Adrenal gland (tissue), 12 donors: ENCODE results near the gene HINT3. TPM values are rescaled to one million over a fixed set of nuclear protein-coding genes. Genes with fewer than 3 reads are reported as not detected.
"Not testable (repeated sequence)": the region's sequence is repeated elsewhere in the genome, so short reads cannot be mapped to it uniquely, and the experiment has no call there.

Experiments
- DNase-seq, 7 donors: peaks; one replicate each; pipeline ENCODE4 v3.0.0-alpha.2; 2019 to 2020
- H3K27ac ChIP-seq, 5 donors: fragments of 200-600 bp; sonication (generic) in 4 of 5; 1 replicate in 3 of 5; 2 replicates in 2 of 5; pipeline versions ENCODE4 v1.5.1 to v1.8.0; 2016 to 2020; ENCODE audit warnings: mild to moderate bottlenecking in 1 of 5
- H3K27me3 ChIP-seq: fragments of 200-600 bp; 2 replicates; pipeline ENCODE4 v1.8.0; 2021
- H3K36me3 ChIP-seq, 2 donors: fragments of 200-600 bp; replicated peaks in 1 of 2; 1 replicate in 1 of 2; 2 replicates in 1 of 2; pipeline versions ENCODE4 v1.5.1 to v1.8.0; 2018 to 2022
- H3K4me1 ChIP-seq, 2 donors: fragments of 200-600 bp; replicated peaks in 1 of 2; 1 replicate in 1 of 2; 2 replicates in 1 of 2; pipeline versions ENCODE4 v1.5.1 to v1.8.0; 2018 to 2021
- H3K4me3 ChIP-seq, 4 donors: fragments of 200-600 bp; sonication (generic) in 3 of 4; one replicate each; pipeline ENCODE4 v1.5.1; 2016 to 2018
- H3K9me3 ChIP-seq, 3 donors: fragments of 200-600 bp; sonication (generic) in 1 of 3; replicated peaks in 1 of 3; 1 replicate in 2 of 3; 2 replicates in 1 of 3; pipeline versions ENCODE4 v1.5.1 to v1.8.0; 2016 to 2021
- CTCF ChIP-seq, 6 experiments: fragments of 450-650 bp in 4 of 6; fragments of 200-600 bp in 2 of 6; sonication (generic) in 1 of 6; IDR thresholded peaks; 1 replicate in 5 of 6; 2 replicates in 1 of 6; pipeline versions ENCODE4 v1.5.1 to v1.8.0; 2016 to 2021; ENCODE audit warnings: antibody characterized with exemption in 6 of 6, mild to moderate bottlenecking in 2 of 6, moderate library complexity in 1 of 6
- POLR2A ChIP-seq, 2 donors: fragments of 450-650 bp; IDR thresholded peaks; one replicate each; pipeline ENCODE4 v1.6.1; 2017; ENCODE audit warnings: antibody characterized with exemption in 2 of 2, mild to moderate bottlenecking in 2 of 2, moderate library complexity in 1 of 2
- WGBS, 4 donors: extraction: QIAGEN DNeasy Blood & Tissue Kit in 2 of 4; methylation state at CpG; one replicate each; pipeline versions ENCODE4 v1.1.5 to v1.1.7; 2013 to 2017; 5-methylcytosine and 5-hydroxymethylcytosine counted together
- intact Hi-C, 2 donors: fragments of 100-400 bp; cut with DNase I; formaldehyde crosslinking; loops; one replicate each; pipeline versions ENCODE4 v1.14.1 to v1.15.0; 2022 to 2023
- polyA plus RNA-seq, 3 donors: library from polyadenylated mRNA; stranded (reverse); fragments of 200-250 nt in 2 of 3; fragments of 350-450 nt in 1 of 3; fragmentation: Illumina TruSeq in 1 of 3; extraction: RNeasy Lipid Tissue Mini Kit (QIAGEN cat#74804) in 1 of 3; gene quantifications; one replicate each; pipeline ENCODE4 v1.2.3, GENCODE V29; 2013 to 2014
- small RNA-seq, 2 donors: library from RNA; depleted of rRNA; stranded (forward); fragments of <200 nt; gene quantifications; one replicate each; pipeline ENCODE3, GENCODE V24; 2016
- total RNA-seq, 9 donors: library from RNA; depleted of rRNA in 4 of 9; stranded (reverse); fragments of >200 nt in 4 of 9; fragments of 120-200 nt in 1 of 9; fragmentation: NEBNext Ultra II Directional in 1 of 9; extraction: Animal tissue kit (Norgen Biotek cat#: 25700) in 1 of 9; gene quantifications; one replicate each; pipeline versions ENCODE4 v1.1.0 to v1.2.4, GENCODE V29; 2013 to 2023
- donor health status: healthy with polysubstance abuse.
- donor health status: Bipolar disorder and iron deficiency.
- donor health status: DM: yes; HTN: yes; CAD: no.
- donor health status: DM: no; HTN: no; CAD: no.
- donor health status: DM: no; HTN: no; CAD: no.
- donor health status: DM: yes; HTN: yes; CAD: no.

Gene HINT3
- total and polyA plus RNA-seq, 12 donors, result 4.7 to 40.6 (median 30.4) TPM

DNA sequence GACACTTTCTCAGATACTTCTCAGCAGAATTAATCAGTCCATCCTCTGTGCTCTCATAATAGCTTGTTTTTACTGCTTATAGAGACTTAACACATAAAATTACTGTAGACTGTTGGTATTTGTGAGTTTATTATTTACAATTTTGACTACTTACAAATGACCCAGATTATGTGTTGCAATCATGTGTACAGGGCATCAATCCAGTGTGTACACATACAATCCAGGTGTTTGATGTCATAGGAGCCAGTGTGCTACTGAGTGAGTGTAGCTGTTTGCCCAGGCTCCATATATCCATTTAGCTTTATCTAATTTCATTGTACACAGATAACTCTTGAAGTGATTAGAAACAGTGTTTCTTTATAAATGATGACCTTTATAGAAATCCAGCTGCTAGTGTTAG, 61.1 kb downstream of the HINT3 start:
- peaks cover 0 to 34% of the 10 kb centered on the region in 2 donors for H3K36me3 ChIP-seq
- DNase-seq, result no peak
- no peaks in the 10 kb centered on the region for H3K4me1 ChIP-seq
- H3K27ac ChIP-seq, result no peak overlapping the region
- H3K4me3 ChIP-seq, result no peak overlapping the region
- intact Hi-C loops, result no loop called here
- peaks cover 0 to 3% (median 0%) of the 10 kb centered on the region in 3 donors for H3K9me3 ChIP-seq
- no peaks in the 10 kb centered on the region for H3K27me3 ChIP-seq
- TF ChIP-seq POLR2A (IDR thresholded peaks at IDR 0.05), result no peak

GRCh38 chr6:126020305-126021050, 63.9 kb downstream of the HINT3 start:
- no peak for DNase-seq
- Histone ChIP-seq H3K9me3 (peaks cover 0 to 7% (median 0%) of the 10 kb centered on the region in 3 donors), H3K27me3 (no peaks in the 10 kb centered on the region), H3K4me3 (no peak overlapping the region), H3K27ac (no peak overlapping the region), H3K36me3 (peaks cover 0 to 46% of the 10 kb centered on the region in 2 donors), H3K4me1 (no peaks in the 10 kb centered on the region)
- intact Hi-C loops, result no loop called here
- TF ChIP-seq CTCF (IDR thresholded peaks at IDR 0.05) (no peak), POLR2A (IDR thresholded peaks at IDR 0.05) (no peak)
- 95 to 99% (median 98%) methylated on average over 5 of the region's 5 CpGs for WGBS, 4 donors

DNA sequence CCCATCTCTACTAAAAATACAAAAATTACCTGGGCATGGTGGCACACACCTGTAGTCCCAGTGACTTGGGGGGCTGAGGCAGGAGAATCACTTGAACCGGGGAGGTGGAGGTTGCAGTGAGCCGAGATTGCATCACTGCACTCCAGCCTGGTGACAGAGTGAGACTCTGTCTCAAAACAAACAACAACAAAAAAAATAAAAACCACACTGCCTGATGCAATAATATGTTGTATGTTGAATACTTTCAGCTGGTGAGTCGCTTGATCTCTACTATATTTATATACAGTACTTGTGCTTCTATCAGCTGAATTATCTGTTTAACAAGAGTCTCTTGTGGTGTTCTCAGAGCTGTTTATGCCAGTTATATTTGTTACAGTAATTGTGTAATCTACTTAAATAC, 66.9 kb downstream of the HINT3 start:
- WGBS, 4 donors, result 92 to 98% (median 96%) methylated on average over 3 of the region's 3 CpGs
- intact Hi-C loops, DNase-seq, H3K9me3 ChIP-seq, H3K4me1 ChIP-seq, H3K27me3 ChIP-seq, H3K4me3 ChIP-seq, H3K27ac ChIP-seq: not testable (repeated sequence)
- peaks cover 0 to 43% of the 10 kb centered on the region in 2 donors for H3K36me3 ChIP-seq

DNA sequence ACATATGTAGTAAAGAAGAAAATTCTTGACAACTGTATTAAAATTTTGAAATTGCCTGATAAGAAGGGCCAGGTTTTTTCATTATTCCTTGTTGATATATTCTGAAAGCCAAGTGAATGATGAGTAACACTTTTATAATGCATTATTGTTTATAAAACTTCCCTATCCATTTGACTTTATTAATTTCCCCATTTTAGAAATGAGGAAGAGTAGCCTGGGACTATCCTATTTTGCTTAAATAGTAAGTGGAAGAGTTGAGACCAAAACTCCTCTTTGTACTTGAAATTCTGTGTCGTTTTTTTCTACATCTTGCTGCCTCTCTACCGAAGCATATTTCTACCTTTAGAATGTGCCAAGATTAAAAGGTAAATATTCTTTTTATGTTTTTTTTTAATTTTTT, 69.4 kb downstream of the HINT3 start:
- TF ChIP-seq POLR2A (IDR thresholded peaks at IDR 0.05), result no peak
- no peak for TF ChIP-seq CTCF (IDR thresholded peaks at IDR 0.05)
- Histone ChIP-seq H3K36me3 (peaks cover 0 to 32% of the 10 kb centered on the region in 2 donors), H3K9me3 (peaks cover 0 to 7% (median 0%) of the 10 kb centered on the region in 3 donors), H3K4me1 (no peaks in the 10 kb centered on the region), H3K4me3 (no peak overlapping the region), H3K27me3 (no peaks in the 10 kb centered on the region), H3K27ac (no peak overlapping the region)
- DNase-seq, result no peak
- intact Hi-C loops, result no loop called here
- WGBS, 4 donors, result 88 to 94% (median 91%) methylated on average over 2 of the region's 2 CpGs

DNA sequence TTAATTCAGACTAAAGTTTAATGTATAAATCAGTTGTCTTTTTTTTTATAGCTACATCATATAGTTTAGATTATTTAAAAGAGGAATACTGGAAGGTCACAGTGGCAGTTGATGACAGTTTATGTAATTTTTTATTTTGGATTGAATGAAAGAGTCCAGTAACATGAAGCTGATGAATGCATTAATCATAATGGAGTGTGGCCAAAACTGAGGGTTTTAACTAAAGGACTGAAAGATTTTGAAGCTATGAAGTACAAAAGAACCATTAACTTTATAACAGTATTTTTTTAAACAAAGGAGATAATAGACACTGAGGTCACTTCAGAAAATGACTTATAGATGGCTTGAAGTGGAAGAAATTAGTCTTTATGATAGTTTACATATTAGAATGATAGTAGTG, 71.0 kb downstream of the HINT3 start:
- Histone ChIP-seq H3K9me3 (peaks cover 0 to 4% (median 0%) of the 10 kb centered on the region in 3 donors), H3K36me3 (peaks cover 0 to 17% of the 10 kb centered on the region in 2 donors), H3K4me3 (no peak overlapping the region), H3K27ac (no peak overlapping the region), H3K4me1 (no peaks in the 10 kb centered on the region), H3K27me3 (no peaks in the 10 kb centered on the region)
- intact Hi-C loops, result no loop called here
- no peak for TF ChIP-seq CTCF (IDR thresholded peaks at IDR 0.05)
- TF ChIP-seq POLR2A (IDR thresholded peaks at IDR 0.05), result no peak
- DNase-seq, result no peak

Small RNA genes lying within 50 kb of the gene (small RNA-seq; reads per million reads assigned to genes)
- 0 reads per million in 2 donors for gene RNA5SP216

Other genes with a start within 250 kb of the HINT3 start
- 1 to 10 TPM in 6 of 9 donors, under 1 TPM in 2, not detected in 1; 0.60 to 1.8 (median 1.1) TPM for gene HEY2, start 207.1 kb upstream of the HINT3 start, total RNA-seq
- gene HEY2, start 207.1 kb upstream of the HINT3 start, polyA plus RNA-seq, result 1 to 10 TPM in 2 of 3 donors, under 1 TPM in 1; 0.46 to 2.1 (median 1.4) TPM
- gene NCOA7, start 165.8 kb upstream of the HINT3 start, total RNA-seq, result 100 to 1,000 TPM in 4 of 9 donors, 10 to 100 TPM in 5; 27.9 to 180 (median 72.3) TPM
- 10 to 100 TPM; 24.5 to 77.9 (median 53.0) TPM for gene NCOA7, start 165.8 kb upstream of the HINT3 start, polyA plus RNA-seq
- 10 to 100 TPM; 10.9 to 29.9 (median 18.1) TPM for gene TRMT11, start 29.8 kb downstream of the HINT3 start, total RNA-seq
- gene TRMT11, start 29.8 kb downstream of the HINT3 start, polyA plus RNA-seq, result 10 to 100 TPM in 2 of 3 donors, 1 to 10 TPM in 1; 9.7 to 21.3 (median 12.5) TPM